Raji (cell line): ENCODE data around the gene ZNF217.

Experiments
- POLR2A ChIP-seq: IDR thresholded peaks from 2 replicates; pipeline ENCODE4 v1.6.1; 2011; ENCODE audit warnings: low read depth, low read length, control low read depth; ENCODE audit not compliant: insufficient read depth

The ZNF217 gene

GRCh38 chr20:53569005-53569404, 24.6 kb downstream of the ZNF217 start:
- no peak for TF ChIP-seq POLR2A

- no peak for TF ChIP-seq POLR2A
Measured at GRCh38 chr20:53568351-53568750, 25.3 kb downstream of the ZNF217 start.

DNA sequence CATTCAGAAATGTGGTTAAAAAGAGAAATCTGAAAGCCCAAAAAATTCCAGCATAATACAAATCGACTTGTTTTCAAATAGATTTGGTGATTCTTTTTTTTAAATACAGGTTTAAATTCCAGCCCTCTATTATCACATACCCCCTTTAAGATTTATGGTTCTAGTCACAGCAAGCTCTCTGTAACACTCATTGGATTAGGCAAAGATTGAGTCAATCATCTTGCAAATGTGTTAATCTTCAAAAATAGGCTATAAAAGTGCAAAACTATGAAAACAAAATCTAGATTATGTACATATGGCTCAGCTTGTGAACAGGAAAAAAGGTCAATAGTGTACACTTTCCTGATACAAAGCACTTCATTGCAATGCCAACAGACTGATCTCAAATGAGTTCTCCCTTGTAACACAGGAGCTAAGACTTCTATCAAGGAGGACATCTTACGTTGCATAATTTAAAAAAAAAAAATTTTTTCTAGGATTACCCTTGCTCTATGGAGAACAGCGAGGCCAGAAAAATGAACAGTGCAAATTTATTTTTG, 26.2 kb downstream of the ZNF217 start:
- no peak for TF ChIP-seq POLR2A

DNA sequence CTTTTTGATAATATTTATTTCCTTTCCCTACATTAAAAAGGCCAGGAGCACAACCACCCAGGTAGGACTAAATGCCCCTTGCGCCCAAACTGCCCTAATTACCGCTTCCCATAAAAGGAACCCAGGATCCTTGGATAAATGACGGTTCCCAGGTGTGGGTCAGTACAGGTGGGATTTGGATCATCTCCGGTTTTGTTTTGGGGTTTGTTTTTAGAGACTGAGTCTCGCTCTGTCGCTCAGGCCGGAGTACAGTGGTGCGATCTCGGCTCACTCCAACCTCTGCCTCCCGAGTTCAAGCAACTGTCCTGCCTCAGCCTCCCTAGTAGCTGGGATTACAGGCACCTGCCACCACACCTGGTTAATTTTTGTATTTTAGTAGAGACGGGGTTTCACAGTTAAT, 28.4 kb downstream of the ZNF217 start:
- no peak for TF ChIP-seq POLR2A

DNA sequence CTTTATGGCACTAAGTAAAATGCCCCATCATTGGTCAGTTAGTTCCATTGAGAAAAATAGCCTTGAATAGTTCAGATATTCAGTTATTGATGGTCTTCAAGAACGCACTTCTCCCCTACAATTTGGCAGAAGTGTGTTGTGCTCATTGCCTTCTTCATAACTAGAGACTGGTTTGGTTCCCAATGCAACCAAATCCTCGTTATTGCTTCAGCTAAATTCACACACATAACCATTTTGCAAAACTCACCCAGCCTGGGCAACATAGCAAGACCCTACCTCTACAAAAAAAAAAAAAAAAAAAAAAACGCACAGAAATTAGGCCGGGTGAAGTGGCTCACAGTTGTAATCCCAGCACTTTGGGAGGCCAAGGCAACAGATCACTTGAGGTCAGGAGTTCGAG, 32.1 kb downstream of the ZNF217 start:
- TF ChIP-seq POLR2A: no peak

DNA sequence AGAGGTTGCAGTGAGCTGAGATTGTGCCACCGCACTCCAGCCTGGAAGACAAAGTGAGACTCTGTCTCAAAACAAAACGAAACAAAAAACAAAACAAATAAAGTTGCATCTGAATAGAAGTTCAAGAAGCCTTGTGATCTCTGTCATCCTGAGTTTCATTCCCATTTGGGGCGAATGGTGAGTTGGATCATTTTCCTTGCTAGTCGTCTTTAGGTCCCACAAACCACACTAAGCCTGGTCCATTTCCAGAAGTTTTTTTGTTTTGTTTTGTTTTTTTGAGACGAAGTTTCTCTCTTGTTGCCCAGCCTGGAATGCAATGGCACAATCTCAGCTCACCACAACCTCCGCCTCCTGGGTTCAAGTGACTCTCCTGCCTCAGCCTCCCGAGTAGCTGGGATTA, 33.8 kb downstream of the ZNF217 start:
- TF ChIP-seq POLR2A: no peak

DNA sequence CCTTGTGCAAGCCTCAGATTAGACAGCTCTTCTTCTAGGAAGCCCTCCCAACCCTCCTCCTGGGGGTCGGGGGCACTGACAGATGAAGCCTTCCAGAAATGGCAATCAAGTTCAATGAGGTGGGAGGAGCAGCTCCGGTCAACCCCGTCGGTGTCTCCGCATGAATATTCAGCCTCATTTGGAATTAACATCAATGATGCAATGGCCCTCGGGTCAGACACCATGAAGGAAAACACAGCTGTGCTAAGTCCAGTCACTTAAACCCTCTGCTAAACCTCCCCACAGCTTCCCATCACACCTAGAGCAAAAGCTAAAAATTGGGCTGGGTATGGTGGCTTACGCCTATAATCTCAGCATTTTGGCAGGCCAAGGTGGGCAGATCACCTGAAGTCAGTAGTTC, 36.5 kb downstream of the ZNF217 start:
- TF ChIP-seq POLR2A: no peak

GRCh38 chr20:53556267-53556897, 37.3 kb downstream of the ZNF217 start:
- no peak for TF ChIP-seq POLR2A

- no peak for TF ChIP-seq POLR2A
Measured at GRCh38 chr20:53555816-53556215, 37.8 kb downstream of the ZNF217 start.

- no peak for TF ChIP-seq POLR2A
Measured at GRCh38 chr20:53555081-53555480, 38.6 kb downstream of the ZNF217 start.

- TF ChIP-seq POLR2A: no peak
Measured at GRCh38 chr20:53550280-53551187, 43.1 kb downstream of the ZNF217 start.

DNA sequence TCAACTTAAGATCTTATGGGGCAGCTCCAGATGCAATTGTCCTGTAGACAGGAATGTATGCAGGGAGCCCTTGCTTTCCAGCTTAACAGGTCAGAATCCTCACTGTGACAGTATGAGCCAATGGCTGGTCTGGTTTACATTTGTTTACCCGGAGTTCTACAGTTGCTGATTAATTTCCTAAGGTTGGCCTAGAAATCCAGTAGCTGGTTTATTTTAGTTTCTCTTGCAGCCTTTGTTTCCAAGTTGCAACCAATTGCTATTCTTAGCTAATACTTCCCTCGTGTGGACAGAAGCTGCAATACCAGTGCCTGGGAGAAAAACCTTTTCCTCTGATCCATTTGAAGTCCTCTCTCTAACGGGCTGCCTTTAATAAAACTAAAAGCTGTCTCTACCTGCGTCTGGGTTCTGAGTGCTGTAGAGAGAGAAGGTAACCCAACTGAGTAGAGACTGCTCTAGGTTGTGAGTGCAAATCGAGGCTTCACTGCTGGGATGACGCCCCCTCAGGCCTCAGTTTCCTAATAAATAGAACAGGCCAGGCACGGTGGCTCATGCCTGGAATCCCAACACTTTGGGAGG, 45.9 kb downstream of the ZNF217 start:
- no peak for TF ChIP-seq POLR2A

DNA sequence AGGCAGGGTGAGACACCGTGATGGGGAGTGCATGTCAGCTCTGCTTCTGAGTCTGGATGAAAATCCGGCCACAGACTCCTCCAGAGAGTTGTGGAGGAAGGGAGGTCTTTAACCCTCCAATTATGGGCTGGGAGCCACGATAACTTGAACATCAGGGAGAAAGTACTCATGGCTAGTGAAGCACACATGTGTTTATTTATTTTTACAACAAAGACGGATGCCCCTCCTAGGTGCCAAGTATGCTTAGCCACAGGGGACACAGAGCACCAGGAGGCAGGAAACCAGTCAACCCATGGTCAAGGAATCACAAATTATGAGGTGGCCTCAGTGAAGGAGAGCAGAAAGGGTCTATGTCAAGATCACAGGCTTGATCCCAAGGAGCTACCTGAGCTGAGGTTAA, 54.1 kb downstream of the ZNF217 start:
- TF ChIP-seq POLR2A: no peak

- no peak for TF ChIP-seq POLR2A
Measured at GRCh38 chr20:53535878-53536277, 57.8 kb downstream of the ZNF217 start.

GRCh38 chr20:53534037-53534436, 59.6 kb downstream of the ZNF217 start:
- TF ChIP-seq POLR2A: no peak

DNA sequence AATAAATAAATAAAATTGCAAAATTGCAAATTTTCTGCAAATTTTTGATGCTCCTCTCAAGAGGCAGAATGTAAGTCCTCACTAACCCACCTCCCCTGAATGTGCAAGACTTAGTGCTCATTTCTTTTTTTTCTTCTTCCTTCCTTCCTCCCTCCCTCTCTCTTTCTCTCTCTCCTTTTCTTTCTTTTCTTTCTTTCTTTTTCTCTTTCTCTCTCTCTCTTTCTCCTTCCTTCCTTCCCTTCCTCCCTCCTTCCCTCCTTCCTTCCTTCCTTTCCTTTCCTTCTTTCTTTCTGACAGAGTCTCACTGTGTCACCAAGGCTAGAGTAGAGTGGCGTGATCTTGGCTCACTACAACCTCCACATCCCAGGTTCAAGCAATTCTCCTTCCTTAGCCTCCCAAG, 60.1 kb downstream of the ZNF217 start:
- no peak for TF ChIP-seq POLR2A
